Cerebellar cortex (tissue), 1 donor: ENCODE data around the gene NTS.

Source experiments
- DNase-seq: peaks from one replicate; pipeline ENCODE4 v3.0.0-alpha.2; 2015; ENCODE audit warnings: low spot score

The NTS gene

GRCh38 chr12:85923767-85924331 lies 49.8 kb downstream of the NTS start:
- DNase-seq, result peak; percentile 11

GRCh38 chr12:85927166-85927565 lies 53.1 kb downstream of the NTS start:
- DNase-seq, result no peak
